Activated CD4-positive, alpha-beta T cell treated with anti-CD3 and anti-CD28 coated beads, Interleukin-2, amount 10 ng/mL, durations not matched to agents 7 days and 5 days (primary cell): ENCODE measurements around the gene PCDH9. TPM values are rescaled to one million over a fixed set of nuclear protein-coding genes. Genes with fewer than 3 reads are reported as not detected.
"Not testable (repeated sequence)": the region's sequence is repeated elsewhere in the genome, so short reads cannot be mapped to it uniquely, and the experiment has no call there.

Experiments
- CTCF ChIA-PET: fragments of 350-600 bp; sonication (Branson Sonifier 250); formaldehyde crosslinking; loops from one replicate; lab custom pipeline; 2021; ENCODE audit warnings: antibody characterized with exemption; lab: Charles Lee
- POLR2A ChIA-PET: fragments of 350-600 bp; sonication (Branson Sonifier 250); formaldehyde crosslinking; loops from one replicate; lab custom pipeline; 2021; ENCODE audit warnings: antibody characterized with exemption; lab: Charles Lee
- DNase-seq: peaks from one replicate; pipeline ENCODE4 v3.0.0-alpha.2; 2020
- H3K27ac Mint-ChIP-seq: one replicate; pipeline ENCODE4 v1.8.0; 2021; ENCODE audit warnings: mild to moderate bottlenecking, moderate library complexity, mixed read lengths
- H3K27me3 Mint-ChIP-seq: one replicate; pipeline ENCODE4 v1.8.0; 2021; ENCODE audit warnings: mixed read lengths
- H3K36me3 Mint-ChIP-seq: one replicate; pipeline ENCODE4 v1.8.0; 2021; ENCODE audit warnings: low read depth, mixed read lengths
- H3K4me1 Mint-ChIP-seq: one replicate; pipeline ENCODE4 v1.8.0; 2021; ENCODE audit warnings: mixed read lengths
- H3K4me3 Mint-ChIP-seq: one replicate; pipeline ENCODE4 v1.8.0; 2021; ENCODE audit warnings: mild to moderate bottlenecking, moderate library complexity, mixed read lengths
- H3K9me3 Mint-ChIP-seq: one replicate; pipeline ENCODE4 v1.8.0; 2021; ENCODE audit warnings: mixed read lengths
- total RNA-seq, 2 experiments: library from RNA; stranded (reverse); gene quantifications; one replicate each; pipeline ENCODE4 v1.2.3, GENCODE V29; 2021

Gene PCDH9
- total RNA-seq, 2 experiments from 2014 or later = 0.25 to 0.30 TPM

- no peaks in the 10 kb centered on the region for H3K9me3 Mint-ChIP-seq
- H3K4me3 Mint-ChIP-seq = no peak overlapping the region
- no peaks in the 10 kb centered on the region for H3K27me3 Mint-ChIP-seq
- no peak for DNase-seq
- no peaks in the 10 kb centered on the region for H3K4me1 Mint-ChIP-seq
- POLR2A ChIA-PET = no interaction called here
- H3K27ac Mint-ChIP-seq = no peak overlapping the region
- CTCF ChIA-PET = no interaction called here
- H3K36me3 Mint-ChIP-seq = no peaks in the 10 kb centered on the region
These were observed 572.8 kb downstream of the PCDH9 start for GRCh38 chr13:66657165-66657881.

GRCh38 chr13:66655847-66656454, 574.2 kb downstream of the PCDH9 start:
- H3K27ac Mint-ChIP-seq = no peak overlapping the region
- CTCF ChIA-PET = no interaction called here

GRCh38 chr13:66644855-66645460, 585.2 kb downstream of the PCDH9 start:
- H3K27me3 Mint-ChIP-seq = no peaks in the 10 kb centered on the region
- ChIA-PET CTCF (no interaction called here), POLR2A (no interaction called here)
- no peak overlapping the region for H3K4me3 Mint-ChIP-seq
- H3K36me3 Mint-ChIP-seq = no peaks in the 10 kb centered on the region
- no peaks in the 10 kb centered on the region for H3K9me3 Mint-ChIP-seq
- DNase-seq = no peak
- no peaks in the 10 kb centered on the region for H3K4me1 Mint-ChIP-seq
- no peak overlapping the region for H3K27ac Mint-ChIP-seq

More at GRCh38 chr13:66655847-66656454, 574.2 kb downstream of the PCDH9 start:
- H3K4me1 Mint-ChIP-seq = no peaks in the 10 kb centered on the region
- H3K9me3 Mint-ChIP-seq = no peaks in the 10 kb centered on the region
- POLR2A ChIA-PET = no interaction called here
- no peak overlapping the region for H3K4me3 Mint-ChIP-seq
- DNase-seq = no peak
- no peaks in the 10 kb centered on the region for H3K36me3 Mint-ChIP-seq
- no peaks in the 10 kb centered on the region for H3K27me3 Mint-ChIP-seq

- Mint-ChIP-seq H3K27me3 (no peaks in the 10 kb centered on the region), H3K9me3 (no peaks in the 10 kb centered on the region), H3K27ac (no peak overlapping the region), H3K4me1 (no peaks in the 10 kb centered on the region), H3K36me3 (no peaks in the 10 kb centered on the region), H3K4me3 (no peak overlapping the region)
- ChIA-PET POLR2A (no interaction called here), CTCF (no interaction called here)
- no peak for DNase-seq
These were observed 589.9 kb downstream of the PCDH9 start for GRCh38 chr13:66640231-66640630.

- ChIA-PET CTCF (no interaction called here), POLR2A (no interaction called here)
- no peaks in the 10 kb centered on the region for H3K9me3 Mint-ChIP-seq
- H3K27ac Mint-ChIP-seq = no peak overlapping the region
- no peaks in the 10 kb centered on the region for H3K36me3 Mint-ChIP-seq
- no peaks in the 10 kb centered on the region for H3K4me1 Mint-ChIP-seq
- DNase-seq = no peak
- H3K4me3 Mint-ChIP-seq = no peak overlapping the region
- no peaks in the 10 kb centered on the region for H3K27me3 Mint-ChIP-seq
These were observed 591.1 kb downstream of the PCDH9 start for GRCh38 chr13:66639044-66639443.

- CTCF ChIA-PET = no interaction called here
- no peak overlapping the region for H3K4me3 Mint-ChIP-seq
These were observed 594.6 kb downstream of the PCDH9 start for GRCh38 chr13:66635526-66635925.

GRCh38 chr13:66634384-66634783, 595.8 kb downstream of the PCDH9 start:
- POLR2A ChIA-PET = no interaction called here
- H3K27me3 Mint-ChIP-seq = no peaks in the 10 kb centered on the region
- H3K4me1 Mint-ChIP-seq = no peaks in the 10 kb centered on the region

More at GRCh38 chr13:66635526-66635925, 594.6 kb downstream of the PCDH9 start:
- Mint-ChIP-seq H3K9me3 (no peaks in the 10 kb centered on the region), H3K4me1 (no peaks in the 10 kb centered on the region), H3K27ac (no peak overlapping the region), H3K27me3 (no peaks in the 10 kb centered on the region), H3K36me3 (no peaks in the 10 kb centered on the region)
- POLR2A ChIA-PET = no interaction called here
- no peak for DNase-seq

GRCh38 chr13:66627512-66627911, 602.6 kb downstream of the PCDH9 start:
- Mint-ChIP-seq H3K27ac (no peak overlapping the region), H3K36me3 (no peaks in the 10 kb centered on the region), H3K27me3 (no peaks in the 10 kb centered on the region), H3K9me3 (no peaks in the 10 kb centered on the region), H3K4me3 (no peak overlapping the region), H3K4me1 (no peaks in the 10 kb centered on the region)
- DNase-seq = no peak
- POLR2A ChIA-PET = no interaction called here
- CTCF ChIA-PET = no interaction called here

More at GRCh38 chr13:66634384-66634783, 595.8 kb downstream of the PCDH9 start:
- H3K4me3 Mint-ChIP-seq = no peak overlapping the region
- no peaks in the 10 kb centered on the region for H3K9me3 Mint-ChIP-seq
- DNase-seq = no peak
- H3K27ac Mint-ChIP-seq = no peak overlapping the region
- no peaks in the 10 kb centered on the region for H3K36me3 Mint-ChIP-seq
- CTCF ChIA-PET = no interaction called here

- ChIA-PET POLR2A (no interaction called here), CTCF (no interaction called here)
- H3K9me3 Mint-ChIP-seq = no peaks in the 10 kb centered on the region
These were observed 605.8 kb downstream of the PCDH9 start for GRCh38 chr13:66624302-66624701.

GRCh38 chr13:66623129-66623820, 606.9 kb downstream of the PCDH9 start:
- POLR2A ChIA-PET = no interaction called here
- H3K4me1 Mint-ChIP-seq = no peaks in the 10 kb centered on the region
- no peak overlapping the region for H3K4me3 Mint-ChIP-seq
- no peak overlapping the region for H3K27ac Mint-ChIP-seq
- no peaks in the 10 kb centered on the region for H3K36me3 Mint-ChIP-seq
- no peaks in the 10 kb centered on the region for H3K9me3 Mint-ChIP-seq
- no peak for DNase-seq
- CTCF ChIA-PET = no interaction called here
- H3K27me3 Mint-ChIP-seq = no peaks in the 10 kb centered on the region

More at GRCh38 chr13:66624302-66624701, 605.8 kb downstream of the PCDH9 start:
- H3K36me3 Mint-ChIP-seq = no peaks in the 10 kb centered on the region
- H3K4me1 Mint-ChIP-seq = no peaks in the 10 kb centered on the region
- H3K27me3 Mint-ChIP-seq = no peaks in the 10 kb centered on the region
- no peak for DNase-seq
- H3K4me3 Mint-ChIP-seq = no peak overlapping the region
- H3K27ac Mint-ChIP-seq = no peak overlapping the region

- POLR2A ChIA-PET, H3K36me3 Mint-ChIP-seq, H3K4me3 Mint-ChIP-seq, DNase-seq, H3K27ac Mint-ChIP-seq, H3K9me3 Mint-ChIP-seq, H3K27me3 Mint-ChIP-seq, H3K4me1 Mint-ChIP-seq, CTCF ChIA-PET: not testable (repeated sequence)
These were observed 608.2 kb downstream of the PCDH9 start for GRCh38 chr13:66621906-66622447.

- Mint-ChIP-seq H3K27me3 (no peaks in the 10 kb centered on the region), H3K27ac (no peak overlapping the region), H3K9me3 (no peaks in the 10 kb centered on the region), H3K4me3 (no peak overlapping the region), H3K4me1 (no peaks in the 10 kb centered on the region), H3K36me3 (no peaks in the 10 kb centered on the region)
- ChIA-PET POLR2A (no interaction called here), CTCF (no interaction called here)
- DNase-seq = no peak
These were observed 611.4 kb downstream of the PCDH9 start for GRCh38 chr13:66618702-66619101.

- H3K27me3 Mint-ChIP-seq = no peaks in the 10 kb centered on the region
- CTCF ChIA-PET = no interaction called here
- POLR2A ChIA-PET = no interaction called here
- no peak overlapping the region for H3K27ac Mint-ChIP-seq
- no peaks in the 10 kb centered on the region for H3K9me3 Mint-ChIP-seq
- no peaks in the 10 kb centered on the region for H3K36me3 Mint-ChIP-seq
- H3K4me1 Mint-ChIP-seq = no peaks in the 10 kb centered on the region
- H3K4me3 Mint-ChIP-seq = no peak overlapping the region
- no peak for DNase-seq
These were observed 612.4 kb downstream of the PCDH9 start for GRCh38 chr13:66617786-66618185.
